HepG2 (cell line): ENCODE measurements around the gene APOA1. TPM values are rescaled to one million over a fixed set of nuclear protein-coding genes. Genes with fewer than 3 reads are reported as not detected.

Source experiments
- RXRB ChIP-seq: IDR thresholded peaks from 2 replicates; pipeline ENCODE4 v1.6.1; 2016; ENCODE audit warnings: borderline replicate concordance, missing genetic modification reagents, missing compliant biosample characterization
- SIN3B ChIP-seq: fragments of 150-350 bp; IDR thresholded peaks from 2 replicates; pipeline ENCODE4 v1.6.1; 2014; ENCODE audit warnings: low read length
- SMARCC2 ChIP-seq: fragments of 450-650 bp; IDR thresholded peaks from 2 replicates; pipeline ENCODE4 v1.6.1; 2017; ENCODE audit warnings: antibody characterized with exemption, mild to moderate bottlenecking
- SP140L ChIP-seq: sonication (generic); formaldehyde crosslinking; IDR thresholded peaks from 2 replicates; pipeline ENCODE4 v1.4.0; 2020; ENCODE audit warnings: missing genetic modification reagents, borderline replicate concordance
- YY1 ChIP-seq: IDR thresholded peaks from 2 replicates; pipeline ENCODE4 v1.6.1; 2011; ENCODE audit warnings: low read length, low read depth, moderate library complexity, mild to moderate bottlenecking; ENCODE audit not compliant: insufficient read depth, insufficient replicate concordance
- ZNF264 ChIP-seq: sonication (generic); formaldehyde crosslinking; IDR thresholded peaks from 2 replicates; pipeline ENCODE4 v1.4.0; 2020; ENCODE audit warnings: missing genetic modification reagents
- ZNF772 ChIP-seq: sonication (generic); formaldehyde crosslinking; IDR thresholded peaks from 2 replicates; pipeline ENCODE4 v1.5.0; 2020; ENCODE audit warnings: mild to moderate bottlenecking, missing genetic modification reagents
- polyA plus RNA-seq, 8 experiments: library from polyadenylated mRNA; depleted of rRNA in 3 of 8; stranded (reverse) in 7 of 8; unstranded in 1 of 8; fragments of >200 nt; fragmentation: Illumina TruSeq in 4 of 8; extraction: Trizol in 4 of 8; gene quantifications; 2 replicates each; pipeline versions ENCODE4 v1.2.1 to v1.2.3, GENCODE V29; 2011 to 2016; ENCODE audit warnings: low read depth in 4 of 8, missing spikeins in 1 of 8, mixed read lengths in 1 of 8; ENCODE audit not compliant: insufficient read depth in 1 of 8
- total RNA-seq, 5 experiments: library from RNA; depleted of rRNA; stranded (reverse); fragments of >200 nt; fragmentation: Illumina TruSeq; extraction: Trizol; gene quantifications; 2 replicates each; pipeline ENCODE4 v1.2.3, GENCODE V29; 2016; ENCODE audit warnings: low read depth in 1 of 5
- TF ChIP-seq, protein P1 (sequence below): sonication (generic); formaldehyde crosslinking; IDR thresholded peaks from 2 replicates; pipeline ENCODE4 v1.4.0; 2020; ENCODE audit warnings: mild to moderate bottlenecking, missing genetic modification reagents
- TF ChIP-seq, protein P2 (sequence below): sonication (generic); formaldehyde crosslinking; IDR thresholded peaks from 2 replicates; pipeline ENCODE4 v1.8.0; 2022; ENCODE audit warnings: mild to moderate bottlenecking, missing genetic modification reagents; ENCODE audit not compliant: insufficient replicate concordance
- TF ChIP-seq, protein P3 (sequence below): sonication (generic); formaldehyde crosslinking; IDR thresholded peaks from 2 replicates; pipeline ENCODE4 v1.5.1; 2020; ENCODE audit warnings: missing genetic modification reagents, mild to moderate bottlenecking, borderline replicate concordance
- TF ChIP-seq, protein P4 (sequence below): sonication (generic); formaldehyde crosslinking; IDR thresholded peaks from 2 replicates; pipeline ENCODE4 v1.4.0; 2020; ENCODE audit warnings: mild to moderate bottlenecking, missing genetic modification reagents
- TF ChIP-seq, protein P5 (sequence below): sonication (generic); formaldehyde crosslinking; IDR thresholded peaks from 2 replicates; pipeline ENCODE4 v1.5.0; 2020; ENCODE audit warnings: mild to moderate bottlenecking, missing genetic modification reagents
- TF ChIP-seq, protein P6 (sequence below): sonication (generic); formaldehyde crosslinking; IDR thresholded peaks from 2 replicates; pipeline ENCODE4 v1.4.0; 2020; ENCODE audit warnings: mild to moderate bottlenecking, low read depth, missing genetic modification reagents
- TF ChIP-seq, protein P7 (sequence below): sonication (generic); formaldehyde crosslinking; IDR thresholded peaks from 2 replicates; pipeline ENCODE4 v1.4.0; 2020; ENCODE audit warnings: missing genetic modification reagents

Gene APOA1
- total and polyA plus RNA-seq, 2 of the 13 experiments (the other 11 are each of a cell fraction or from before 2014, with no cell fraction given), result 1,973 to 5,485 TPM

DNA sequence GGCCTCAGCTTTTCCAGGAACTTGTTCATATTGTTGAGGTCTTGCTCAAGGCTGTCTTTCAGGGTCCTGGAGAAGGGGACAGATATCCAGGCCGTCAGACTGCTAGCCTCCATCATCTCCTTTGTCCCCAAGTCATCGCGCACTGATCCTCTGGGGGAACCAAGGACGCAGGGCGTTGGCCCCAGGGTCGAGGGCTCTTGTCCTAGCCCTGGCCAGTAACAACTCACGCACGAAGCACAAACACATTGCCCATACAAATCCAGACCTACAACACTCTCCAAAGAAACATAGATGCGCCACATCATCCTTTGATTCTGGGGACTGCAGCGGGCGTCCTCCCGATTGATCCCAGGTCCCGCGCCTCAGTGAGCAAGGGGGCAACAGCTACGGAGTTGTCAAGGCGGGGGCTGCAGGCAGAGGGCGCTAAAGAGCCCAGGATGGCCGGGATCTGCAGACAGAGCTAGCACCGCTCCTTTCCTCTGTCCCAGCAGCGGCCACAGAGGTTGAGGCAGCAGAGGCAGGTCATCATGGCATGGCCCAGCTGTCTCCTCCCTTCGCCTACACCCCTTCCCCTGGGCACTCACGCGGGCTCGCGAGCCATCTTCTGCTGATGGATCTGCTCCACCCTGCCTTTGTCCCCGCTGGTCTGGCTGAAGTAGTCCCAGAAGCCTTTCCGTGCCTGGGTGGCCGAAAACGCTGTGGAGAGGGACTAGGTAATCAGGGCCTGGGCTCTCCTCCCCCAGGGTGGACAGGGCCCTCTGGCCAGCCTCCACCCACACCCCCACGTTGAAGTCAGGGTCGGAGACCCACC lies 46.2 kb downstream of the APOA1 start (continued):
- TF ChIP-seq, protein P1, sequence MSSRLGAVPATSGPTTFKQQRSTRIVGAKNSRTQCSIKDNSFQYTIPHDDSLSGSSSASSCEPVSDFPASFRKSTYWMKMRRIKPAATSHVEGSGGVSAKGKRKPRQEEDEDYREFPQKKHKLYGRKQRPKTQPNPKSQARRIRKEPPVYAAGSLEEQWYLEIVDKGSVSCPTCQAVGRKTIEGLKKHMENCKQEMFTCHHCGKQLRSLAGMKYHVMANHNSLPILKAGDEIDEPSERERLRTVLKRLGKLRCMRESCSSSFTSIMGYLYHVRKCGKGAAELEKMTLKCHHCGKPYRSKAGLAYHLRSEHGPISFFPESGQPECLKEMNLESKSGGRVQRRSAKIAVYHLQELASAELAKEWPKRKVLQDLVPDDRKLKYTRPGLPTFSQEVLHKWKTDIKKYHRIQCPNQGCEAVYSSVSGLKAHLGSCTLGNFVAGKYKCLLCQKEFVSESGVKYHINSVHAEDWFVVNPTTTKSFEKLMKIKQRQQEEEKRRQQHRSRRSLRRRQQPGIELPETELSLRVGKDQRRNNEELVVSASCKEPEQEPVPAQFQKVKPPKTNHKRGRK (CRISPR knock-in tag), result no peak
- TF ChIP-seq, protein P2, sequence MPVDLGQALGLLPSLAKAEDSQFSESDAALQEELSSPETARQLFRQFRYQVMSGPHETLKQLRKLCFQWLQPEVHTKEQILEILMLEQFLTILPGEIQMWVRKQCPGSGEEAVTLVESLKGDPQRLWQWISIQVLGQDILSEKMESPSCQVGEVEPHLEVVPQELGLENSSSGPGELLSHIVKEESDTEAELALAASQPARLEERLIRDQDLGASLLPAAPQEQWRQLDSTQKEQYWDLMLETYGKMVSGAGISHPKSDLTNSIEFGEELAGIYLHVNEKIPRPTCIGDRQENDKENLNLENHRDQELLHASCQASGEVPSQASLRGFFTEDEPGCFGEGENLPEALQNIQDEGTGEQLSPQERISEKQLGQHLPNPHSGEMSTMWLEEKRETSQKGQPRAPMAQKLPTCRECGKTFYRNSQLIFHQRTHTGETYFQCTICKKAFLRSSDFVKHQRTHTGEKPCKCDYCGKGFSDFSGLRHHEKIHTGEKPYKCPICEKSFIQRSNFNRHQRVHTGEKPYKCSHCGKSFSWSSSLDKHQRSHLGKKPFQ, result no peak
- TF ChIP-seq SP140L, result no peak
- TF ChIP-seq, protein P3, sequence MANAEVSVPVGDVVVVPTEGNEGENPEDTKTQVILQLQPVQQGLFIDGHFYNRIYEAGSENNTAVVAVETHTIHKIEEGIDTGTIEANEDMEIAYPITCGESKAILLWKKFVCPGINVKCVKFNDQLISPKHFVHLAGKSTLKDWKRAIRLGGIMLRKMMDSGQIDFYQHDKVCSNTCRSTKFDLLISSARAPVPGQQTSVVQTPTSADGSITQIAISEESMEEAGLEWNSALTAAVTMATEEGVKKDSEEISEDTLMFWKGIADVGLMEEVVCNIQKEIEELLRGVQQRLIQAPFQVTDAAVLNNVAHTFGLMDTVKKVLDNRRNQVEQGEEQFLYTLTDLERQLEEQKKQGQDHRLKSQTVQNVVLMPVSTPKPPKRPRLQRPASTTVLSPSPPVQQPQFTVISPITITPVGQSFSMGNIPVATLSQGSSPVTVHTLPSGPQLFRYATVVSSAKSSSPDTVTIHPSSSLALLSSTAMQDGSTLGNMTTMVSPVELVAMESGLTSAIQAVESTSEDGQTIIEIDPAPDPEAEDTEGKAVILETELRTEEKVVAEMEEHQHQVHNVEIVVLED (CRISPR knock-in tag), result no peak
- TF ChIP-seq, protein P4, sequence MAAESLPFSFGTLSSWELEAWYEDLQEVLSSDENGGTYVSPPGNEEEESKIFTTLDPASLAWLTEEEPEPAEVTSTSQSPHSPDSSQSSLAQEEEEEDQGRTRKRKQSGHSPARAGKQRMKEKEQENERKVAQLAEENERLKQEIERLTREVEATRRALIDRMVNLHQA (CRISPR knock-in tag), result no peak
- TF ChIP-seq, protein P5, sequence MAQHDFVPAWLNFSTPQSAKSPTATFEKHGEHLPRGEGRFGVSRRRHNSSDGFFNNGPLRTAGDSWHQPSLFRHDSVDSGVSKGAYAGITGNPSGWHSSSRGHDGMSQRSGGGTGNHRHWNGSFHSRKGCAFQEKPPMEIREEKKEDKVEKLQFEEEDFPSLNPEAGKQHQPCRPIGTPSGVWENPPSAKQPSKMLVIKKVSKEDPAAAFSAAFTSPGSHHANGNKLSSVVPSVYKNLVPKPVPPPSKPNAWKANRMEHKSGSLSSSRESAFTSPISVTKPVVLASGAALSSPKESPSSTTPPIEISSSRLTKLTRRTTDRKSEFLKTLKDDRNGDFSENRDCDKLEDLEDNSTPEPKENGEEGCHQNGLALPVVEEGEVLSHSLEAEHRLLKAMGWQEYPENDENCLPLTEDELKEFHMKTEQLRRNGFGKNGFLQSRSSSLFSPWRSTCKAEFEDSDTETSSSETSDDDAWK (CRISPR knock-in tag), result no peak
- TF ChIP-seq, protein P6, sequence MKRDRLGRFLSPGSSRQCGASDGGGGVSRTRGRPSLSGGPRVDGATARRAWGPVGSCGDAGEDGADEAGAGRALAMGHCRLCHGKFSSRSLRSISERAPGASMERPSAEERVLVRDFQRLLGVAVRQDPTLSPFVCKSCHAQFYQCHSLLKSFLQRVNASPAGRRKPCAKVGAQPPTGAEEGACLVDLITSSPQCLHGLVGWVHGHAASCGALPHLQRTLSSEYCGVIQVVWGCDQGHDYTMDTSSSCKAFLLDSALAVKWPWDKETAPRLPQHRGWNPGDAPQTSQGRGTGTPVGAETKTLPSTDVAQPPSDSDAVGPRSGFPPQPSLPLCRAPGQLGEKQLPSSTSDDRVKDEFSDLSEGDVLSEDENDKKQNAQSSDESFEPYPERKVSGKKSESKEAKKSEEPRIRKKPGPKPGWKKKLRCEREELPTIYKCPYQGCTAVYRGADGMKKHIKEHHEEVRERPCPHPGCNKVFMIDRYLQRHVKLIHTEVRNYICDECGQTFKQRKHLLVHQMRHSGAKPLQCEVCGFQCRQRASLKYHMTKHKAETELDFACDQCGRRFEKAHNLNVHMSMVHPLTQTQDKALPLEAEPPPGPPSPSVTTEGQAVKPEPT (CRISPR knock-in tag), result peak; percentile 71; the same call in 1 of the 2 replicates
- TF ChIP-seq SIN3B, result no peak
- TF ChIP-seq ZNF772 (CRISPR knock-in tag), result peak; percentile 65; the same call in 1 of the 2 replicates
- TF ChIP-seq RXRB (CRISPR knock-in tag), result peak; percentile 36
- peak; percentile 78; the same call in 1 of the 2 replicates for TF ChIP-seq ZNF264
- TF ChIP-seq SMARCC2, result no peak
- TF ChIP-seq YY1, result peak; percentile 73
- TF ChIP-seq, protein P7, sequence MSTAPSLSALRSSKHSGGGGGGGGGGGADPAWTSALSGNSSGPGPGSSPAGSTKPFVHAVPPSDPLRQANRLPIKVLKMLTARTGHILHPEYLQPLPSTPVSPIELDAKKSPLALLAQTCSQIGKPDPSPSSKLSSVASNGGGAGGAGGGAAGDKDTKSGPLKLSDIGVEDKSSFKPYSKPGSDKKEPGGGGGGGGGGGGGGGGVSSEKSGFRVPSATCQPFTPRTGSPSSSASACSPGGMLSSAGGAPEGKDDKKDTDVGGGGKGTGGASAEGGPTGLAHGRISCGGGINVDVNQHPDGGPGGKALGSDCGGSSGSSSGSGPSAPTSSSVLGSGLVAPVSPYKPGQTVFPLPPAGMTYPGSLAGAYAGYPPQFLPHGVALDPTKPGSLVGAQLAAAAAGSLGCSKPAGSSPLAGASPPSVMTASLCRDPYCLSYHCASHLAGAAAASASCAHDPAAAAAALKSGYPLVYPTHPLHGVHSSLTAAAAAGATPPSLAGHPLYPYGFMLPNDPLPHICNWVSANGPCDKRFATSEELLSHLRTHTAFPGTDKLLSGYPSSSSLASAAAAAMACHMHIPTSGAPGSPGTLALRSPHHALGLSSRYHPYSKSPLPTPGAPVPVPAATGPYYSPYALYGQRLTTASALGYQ, result peak; percentile 49; the same call in 1 of the 2 replicates
